Heart left ventricle (tissue), 13 donors: ENCODE data around the gene TGM2.

Experiments used
- POLR2A ChIP-seq, 2 donors: fragments of 450-650 bp; IDR thresholded peaks; one replicate each; pipeline ENCODE4 v1.6.1; 2017; ENCODE audit warnings: antibody characterized with exemption in 2 of 2, mild to moderate bottlenecking in 2 of 2, moderate library complexity in 2 of 2
- TF ChIP-seq, protein P1 (sequence below), 12 donors: fragments of 200-600 bp; sonication (generic) in 4 of 12; IDR thresholded peaks; one replicate each; pipeline versions ENCODE4 v1.5.0 to v1.8.0; 2018 to 2022; ENCODE audit warnings: antibody characterized with exemption in 12 of 12, mild to moderate bottlenecking in 5 of 12
- donor health status: ischemic (EF 13 %, LVEDD 7.1; RV severe dilation, severe dysfunction).
- donor health status: DM: no; HTN: yes; CAD: no.
- donor health status: DM: no; HTN: no; CAD: no.
- donor health status: ischemic (EF 25% LVEDD 6.9; RV normal size, moderate dysfunction).
- donor health status: ischemic (EF 25% LVEDD 5.7; RV mildly dilated, moderate dysfunction).
- donor health status: ischemic (EF 35%, LVEDD 5.7; RV mildly dilated, moderate dysfunction).
- donor health status: nonischemic (EF 11% LVEDD 7.7; RV severe dilation, severe dysfunction).
- donor health status: DM: yes; HTN: yes; CAD: no.
- donor health status: PGD.
- donor health status: ischemic (EF 29% LVEDD 5.4; RV normal size, mild dysfunction).
- donor health status: nonischemic (EF 23%, LVEDD 6.1; RV moderate dilation, normal function).

DNA sequence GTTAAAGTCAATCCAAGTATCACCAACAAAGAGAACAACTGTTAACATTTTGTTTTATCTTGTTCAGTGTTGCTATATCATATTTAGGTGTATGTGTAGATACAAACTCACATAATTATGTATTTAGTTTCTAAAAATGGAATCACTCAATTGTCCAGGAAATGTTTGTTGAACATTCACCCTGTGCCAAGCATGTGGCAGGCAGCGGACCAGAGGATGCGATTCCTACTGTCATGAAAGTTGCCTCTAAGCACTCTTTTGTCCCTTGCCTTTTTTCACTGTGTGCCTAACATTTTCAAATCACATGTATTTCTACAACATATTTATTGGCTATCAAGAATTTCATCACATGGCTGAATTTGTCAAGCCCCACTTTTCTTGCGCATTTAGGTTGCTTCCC, 16.9 kb upstream of the TGM2 start:
- TF ChIP-seq POLR2A (IDR thresholded peaks at IDR 0.05): no peak
- TF ChIP-seq, protein P1, sequence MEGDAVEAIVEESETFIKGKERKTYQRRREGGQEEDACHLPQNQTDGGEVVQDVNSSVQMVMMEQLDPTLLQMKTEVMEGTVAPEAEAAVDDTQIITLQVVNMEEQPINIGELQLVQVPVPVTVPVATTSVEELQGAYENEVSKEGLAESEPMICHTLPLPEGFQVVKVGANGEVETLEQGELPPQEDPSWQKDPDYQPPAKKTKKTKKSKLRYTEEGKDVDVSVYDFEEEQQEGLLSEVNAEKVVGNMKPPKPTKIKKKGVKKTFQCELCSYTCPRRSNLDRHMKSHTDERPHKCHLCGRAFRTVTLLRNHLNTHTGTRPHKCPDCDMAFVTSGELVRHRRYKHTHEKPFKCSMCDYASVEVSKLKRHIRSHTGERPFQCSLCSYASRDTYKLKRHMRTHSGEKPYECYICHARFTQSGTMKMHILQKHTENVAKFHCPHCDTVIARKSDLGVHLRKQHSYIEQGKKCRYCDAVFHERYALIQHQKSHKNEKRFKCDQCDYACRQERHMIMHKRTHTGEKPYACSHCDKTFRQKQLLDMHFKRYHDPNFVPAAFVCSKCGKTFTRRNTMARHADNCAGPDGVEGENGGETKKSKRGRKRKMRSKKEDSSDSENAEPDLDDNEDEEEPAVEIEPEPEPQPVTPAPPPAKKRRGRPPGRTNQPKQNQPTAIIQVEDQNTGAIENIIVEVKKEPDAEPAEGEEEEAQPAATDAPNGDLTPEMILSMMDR (IDR thresholded peaks at IDR 0.05): no peak
